Psoas muscle (tissue), 8 donors: Measurements from ENCODE around the gene FBLN7. TPM values are rescaled to one million over a fixed set of nuclear protein-coding genes. Genes with fewer than 3 reads are reported as not detected.

Source experiments
- ATAC-seq, 4 donors: fragments of 200-7000 bp; cut with Tn5 transposase; one replicate each; pipeline ENCODE4 v1.9.1; 2020; ENCODE audit warnings: moderate library complexity in 3 of 4, mild to moderate bottlenecking in 2 of 4
- DNase-seq, 2 donors: peaks; one replicate each; pipeline ENCODE4 v3.0.0-alpha.2; 2020
- H3K27ac ChIP-seq: fragments of 200-600 bp; one replicate; pipeline ENCODE4 v1.8.0; 2022
- H3K27me3 ChIP-seq, 3 donors: fragments of 200-600 bp in 1 of 3; one replicate each; pipeline versions ENCODE4 v1.6.1 to v1.8.0; 2013 to 2022; ENCODE audit warnings: low read length in 2 of 3, mild to moderate bottlenecking in 2 of 3, moderate library complexity in 1 of 3; ENCODE audit not compliant: insufficient read depth in 3 of 3
- H3K36me3 ChIP-seq, 2 donors: fragments of 200-600 bp in 1 of 2; one replicate each; pipeline versions ENCODE4 v1.6.1 to v1.8.0; 2013 to 2022; ENCODE audit warnings: low read depth in 1 of 2, mild to moderate bottlenecking in 1 of 2, moderate library complexity in 1 of 2; ENCODE audit not compliant: insufficient read depth in 1 of 2
- H3K4me1 ChIP-seq: fragments of 200-600 bp; one replicate; pipeline ENCODE4 v1.8.0; 2022
- H3K4me3 ChIP-seq: fragments of 200-600 bp; one replicate; pipeline ENCODE4 v1.8.0; 2022; ENCODE audit warnings: mild to moderate bottlenecking
- H3K9me3 ChIP-seq: fragments of 200-600 bp; one replicate; pipeline ENCODE4 v1.8.0; 2022
- CTCF ChIP-seq: fragments of 200-600 bp; IDR thresholded peaks from one replicate; pipeline ENCODE4 v1.8.0; 2022; ENCODE audit warnings: antibody characterized with exemption
- WGBS, 3 donors: extraction: QIAGEN DNeasy Blood & Tissue Kit; methylation state at CpG; one replicate each; pipeline versions ENCODE4 v1.1.6 to v1.1.7; 2013; 5-methylcytosine and 5-hydroxymethylcytosine counted together
- intact Hi-C, 2 donors: fragments of 100-400 bp; cut with DNase I; formaldehyde crosslinking; loops; one replicate each; pipeline versions ENCODE4 v1.11.0 to v1.14.2; 2022
- polyA plus RNA-seq, 3 donors: library from polyadenylated mRNA; stranded (reverse); fragments of 200-250 nt; gene quantifications; one replicate each; pipeline ENCODE4 v1.2.3, GENCODE V29; 2013
- total RNA-seq, 4 donors: library from RNA; stranded (reverse); fragmentation: NEBNext Ultra II Directional in 2 of 4; extraction: Animal tissue kit (Norgen Biotek cat#: 25700) in 2 of 4; gene quantifications; one replicate each; pipeline versions ENCODE4 v1.2.1 to v1.2.4, GENCODE V29; 2021 to 2023
- donor health status: healthy with polysubstance abuse.
- donor health status: DM: no; HTN: no; CAD: no; lungs with moderate emphysema.
- donor health status: Bipolar disorder and iron deficiency.
- donor health status: healthy.
- donor health status: DM: yes; HTN: yes; CAD: no.
- donor health status: DM: no; HTN: no; CAD: no.
- donor health status: DM: no; HTN: no; CAD: no.
- donor health status: DM: yes; HTN: yes; CAD: no.

FBLN7 gene
- total and polyA plus RNA-seq, 7 donors, result 0.18 to 1.2 (median 0.31) TPM

- ATAC-seq, result no peak
- no peaks in the 10 kb centered on the region for H3K9me3 ChIP-seq
- no peak for DNase-seq
- TF ChIP-seq CTCF, result no peak
- no peaks in the 10 kb centered on the region for H3K4me1 ChIP-seq
- H3K36me3 ChIP-seq, result no peaks in the 10 kb centered on the region
- no peak overlapping the region for H3K4me3 ChIP-seq
- H3K27me3 ChIP-seq, result no peaks in the 10 kb centered on the region
- 96 to 97% (median 97%) methylated on average over 31 of the region's 31 CpGs for WGBS, 3 donors
- intact Hi-C loops, result no loop called here
- no peak overlapping the region for H3K27ac ChIP-seq
Observed at GRCh38 chr2:112187046-112187715, 49.0 kb downstream of the FBLN7 start.

GRCh38 chr2:112187805-112188596 is 49.8 kb downstream of the FBLN7 start:
- Histone ChIP-seq H3K4me1 (no peaks in the 10 kb centered on the region), H3K27ac (no peak overlapping the region), H3K4me3 (no peak overlapping the region), H3K27me3 (no peaks in the 10 kb centered on the region), H3K36me3 (no peaks in the 10 kb centered on the region), H3K9me3 (no peaks in the 10 kb centered on the region)
- intact Hi-C loops, result no loop called here
- no peak for TF ChIP-seq CTCF
- DNase-seq, result no peak
- ATAC-seq, result no peak
- 74 to 81% (median 79%) methylated on average over 9 of the region's 9 CpGs for whole genome bisulfite sequencing, 3 donors

- Histone ChIP-seq H3K4me1 (no peaks in the 10 kb centered on the region), H3K27me3 (no peaks in the 10 kb centered on the region), H3K4me3 (no peak overlapping the region), H3K9me3 (no peaks in the 10 kb centered on the region), H3K27ac (no peak overlapping the region), H3K36me3 (no peaks in the 10 kb centered on the region)
- no peak for ATAC-seq
- no peak for TF ChIP-seq CTCF
- WGBS, 3 donors, result 90 to 98% (median 93%) methylated on average over 3 of the region's 3 CpGs
- no peak for DNase-seq
- intact Hi-C loops, result no loop called here
Observed at GRCh38 chr2:112189001-112189556, 50.9 kb downstream of the FBLN7 start.

GRCh38 chr2:112194028-112194427 is 55.8 kb downstream of the FBLN7 start:
- H3K4me3 ChIP-seq, result no peak overlapping the region
- intact Hi-C loops, result no loop called here
- ATAC-seq, result no peak
- WGBS, 3 donors, result 87 to 89% (median 89%) methylated on average over 2 of the region's 2 CpGs
- H3K27me3 ChIP-seq, result no peaks in the 10 kb centered on the region
- H3K9me3 ChIP-seq, result no peaks in the 10 kb centered on the region
- no peak for DNase-seq
- no peaks in the 10 kb centered on the region for H3K4me1 ChIP-seq
- H3K36me3 ChIP-seq, result no peaks in the 10 kb centered on the region
- no peak for TF ChIP-seq CTCF
- no peak overlapping the region for H3K27ac ChIP-seq
